KBM-7 (cell line): ENCODE data around the gene OGDH.
A peak's percentile ranks its signal among the peaks of the same experiment; 100 is the strongest.

Source experiments
- DNase-seq: peaks from one replicate; pipeline ENCODE4 v3.0.0-alpha.2; 2015
- in situ Hi-C: fragments of 300-500 bp; cut with MboI; formaldehyde crosslinking; loops from 2 replicates; pipeline ENCODE4 v1.14.3; 2020; ENCODE audit warnings: low sequenced_read_pairs, low pct_unique_long_range_greater_than_20kb, mixed read lengths

Gene OGDH

DNA sequence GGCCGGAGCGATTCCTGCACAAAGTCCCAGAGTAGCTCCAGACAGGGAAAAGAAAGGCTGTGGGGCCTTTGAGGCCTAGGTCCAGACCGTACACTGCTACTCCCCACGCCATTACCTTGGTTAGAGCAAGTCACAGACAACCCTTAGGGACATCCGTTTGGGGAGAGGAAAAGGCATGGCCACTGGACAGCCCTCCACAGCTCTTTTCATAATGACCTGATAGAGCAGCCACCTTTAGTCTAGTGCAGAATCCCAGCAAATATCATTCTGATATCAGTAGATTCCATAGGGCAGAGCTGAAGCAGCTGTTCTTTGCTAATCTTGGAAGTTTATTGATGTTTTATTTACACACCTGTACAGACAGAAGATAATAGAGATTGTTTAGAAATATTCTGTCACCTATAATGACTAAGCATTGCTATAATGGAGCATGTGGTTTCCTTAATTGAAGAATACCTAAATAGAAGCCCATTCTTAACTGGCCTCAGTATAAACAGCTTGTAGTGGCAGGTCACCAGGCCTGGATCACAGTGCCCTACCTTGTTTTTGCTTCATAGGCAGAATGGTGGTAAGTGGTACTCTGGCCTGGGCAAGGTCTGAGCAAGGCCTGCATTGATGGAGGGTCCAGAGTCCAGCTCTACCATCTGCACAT is 27.9 kb downstream of the OGDH start:
- DNase-seq = no peak
- in situ Hi-C loops = no loop called here

DNA sequence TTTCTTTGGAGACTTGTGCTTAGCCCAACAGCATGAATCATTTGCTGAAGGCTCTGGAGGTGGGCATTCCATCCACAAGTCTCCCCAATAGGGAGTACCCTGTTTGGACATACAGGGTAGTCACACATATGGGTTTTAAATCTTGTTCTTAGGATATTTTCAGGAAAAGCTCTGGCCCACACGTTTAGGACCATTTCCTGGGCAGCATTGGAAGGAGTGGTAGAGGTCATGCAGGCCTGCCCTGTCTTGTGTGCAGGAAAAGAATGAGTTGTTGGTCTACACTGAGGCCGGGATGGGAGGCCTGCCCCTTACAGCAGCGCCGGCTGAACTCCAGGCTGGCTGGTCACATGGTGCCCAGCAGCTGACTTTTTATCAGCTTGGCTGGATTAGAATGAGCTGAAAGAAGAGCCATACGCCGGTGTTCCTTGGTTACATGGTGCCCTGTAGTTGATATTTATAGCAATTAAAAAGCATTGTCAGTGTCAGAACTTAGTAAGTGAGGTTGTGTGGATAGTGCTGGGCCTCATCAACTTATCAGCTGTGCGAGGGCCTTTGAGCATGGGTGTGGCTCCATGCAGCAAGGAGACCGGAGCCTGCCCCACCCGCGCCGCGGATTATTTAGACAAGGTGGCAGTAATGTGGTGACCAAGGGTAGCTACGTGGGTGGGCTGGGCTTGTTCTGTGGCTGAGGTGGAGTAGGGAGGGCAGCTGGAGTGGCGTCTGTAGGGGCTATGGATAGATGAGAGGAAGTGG is 28.6 kb downstream of the OGDH start:
- in situ Hi-C loops = no loop called here
- no peak for DNase-seq

DNA sequence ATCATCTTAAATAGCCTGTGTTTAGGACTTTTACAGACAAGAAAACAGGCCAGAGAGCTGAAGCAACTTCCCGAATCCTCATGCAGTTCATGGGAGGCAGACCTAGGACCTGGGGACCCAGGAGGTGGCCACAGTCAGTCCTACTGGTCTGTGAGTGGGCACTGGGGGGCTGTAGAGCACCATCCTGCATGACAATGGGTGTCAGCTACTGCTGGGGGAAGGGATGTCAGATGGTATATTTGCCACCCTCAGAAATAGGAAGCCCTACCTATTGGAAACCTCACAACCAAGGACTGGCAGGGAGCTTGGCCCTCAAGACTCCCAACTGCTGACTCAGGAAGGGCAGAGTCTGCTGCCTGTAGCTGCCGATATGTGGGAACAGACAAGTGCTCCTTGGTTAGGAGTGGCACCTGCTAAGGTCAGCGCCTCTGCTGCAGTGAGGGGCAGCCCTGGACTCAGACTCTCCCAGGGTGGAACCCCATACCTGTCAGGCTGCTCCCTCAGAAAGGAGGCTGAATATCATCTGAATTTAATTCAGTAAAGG is 29.7 kb downstream of the OGDH start:
- no peak for DNase-seq
- in situ Hi-C loops = no loop called here

DNA sequence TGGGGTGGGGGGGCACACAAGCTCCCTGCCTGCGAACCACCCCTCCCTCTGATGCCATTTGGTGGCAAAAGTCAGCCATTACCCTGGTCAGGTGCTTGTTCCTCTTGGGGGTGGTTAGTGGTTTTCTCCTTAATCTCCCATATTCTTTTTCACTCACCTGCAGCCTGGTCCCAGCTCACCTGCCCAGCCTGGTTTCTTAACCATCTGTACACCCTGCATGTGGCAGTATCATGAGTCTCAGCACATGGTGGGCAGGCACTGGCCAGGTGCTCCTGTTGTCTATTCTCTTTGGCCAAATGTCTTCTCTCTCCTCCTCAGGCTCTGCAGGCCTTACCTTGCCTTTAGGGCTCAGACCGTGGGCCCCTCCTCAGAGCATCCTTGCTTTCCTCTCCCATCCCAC is 30.5 kb downstream of the OGDH start:
- DNase-seq = no peak
- in situ Hi-C loops = no loop called here

DNA sequence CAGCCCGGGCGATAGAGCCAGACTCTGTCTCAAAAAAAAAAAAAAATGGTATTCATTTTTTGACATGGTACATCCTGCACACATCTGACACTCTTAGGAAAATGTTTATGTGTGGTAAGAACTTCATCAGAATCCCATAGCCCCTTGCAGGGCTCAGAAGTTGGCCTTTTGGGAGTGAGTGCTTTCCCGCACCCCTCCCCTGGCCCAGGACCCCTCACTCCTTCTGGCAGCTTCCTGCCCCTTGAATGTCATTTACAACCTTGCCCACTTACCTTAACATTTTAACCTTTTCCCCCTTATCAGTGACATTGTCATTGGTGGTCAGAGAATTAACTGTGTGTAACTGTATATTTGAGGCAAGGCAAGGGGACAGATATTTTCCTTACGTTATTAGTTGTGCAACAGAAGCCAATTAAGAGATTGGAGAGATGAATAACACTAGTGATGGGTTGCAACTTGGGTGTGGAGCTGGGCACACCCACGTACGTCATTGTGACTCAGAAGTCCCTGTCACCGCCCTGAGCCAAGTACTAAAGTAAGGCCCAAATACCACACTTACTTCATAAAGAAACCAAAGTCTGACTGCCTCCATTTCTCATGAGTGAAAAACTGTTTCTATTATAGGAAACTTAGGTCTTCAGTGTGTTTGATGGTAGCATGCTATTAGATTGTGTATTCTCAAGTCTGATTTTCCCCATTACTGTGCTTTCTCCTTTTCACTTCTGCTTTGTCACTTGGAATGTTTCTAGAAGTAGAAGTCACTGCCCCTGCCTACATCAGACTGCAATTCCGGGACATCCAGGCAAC is 31.6 kb downstream of the OGDH start:
- in situ Hi-C loops = no loop called here
- no peak for DNase-seq

DNA sequence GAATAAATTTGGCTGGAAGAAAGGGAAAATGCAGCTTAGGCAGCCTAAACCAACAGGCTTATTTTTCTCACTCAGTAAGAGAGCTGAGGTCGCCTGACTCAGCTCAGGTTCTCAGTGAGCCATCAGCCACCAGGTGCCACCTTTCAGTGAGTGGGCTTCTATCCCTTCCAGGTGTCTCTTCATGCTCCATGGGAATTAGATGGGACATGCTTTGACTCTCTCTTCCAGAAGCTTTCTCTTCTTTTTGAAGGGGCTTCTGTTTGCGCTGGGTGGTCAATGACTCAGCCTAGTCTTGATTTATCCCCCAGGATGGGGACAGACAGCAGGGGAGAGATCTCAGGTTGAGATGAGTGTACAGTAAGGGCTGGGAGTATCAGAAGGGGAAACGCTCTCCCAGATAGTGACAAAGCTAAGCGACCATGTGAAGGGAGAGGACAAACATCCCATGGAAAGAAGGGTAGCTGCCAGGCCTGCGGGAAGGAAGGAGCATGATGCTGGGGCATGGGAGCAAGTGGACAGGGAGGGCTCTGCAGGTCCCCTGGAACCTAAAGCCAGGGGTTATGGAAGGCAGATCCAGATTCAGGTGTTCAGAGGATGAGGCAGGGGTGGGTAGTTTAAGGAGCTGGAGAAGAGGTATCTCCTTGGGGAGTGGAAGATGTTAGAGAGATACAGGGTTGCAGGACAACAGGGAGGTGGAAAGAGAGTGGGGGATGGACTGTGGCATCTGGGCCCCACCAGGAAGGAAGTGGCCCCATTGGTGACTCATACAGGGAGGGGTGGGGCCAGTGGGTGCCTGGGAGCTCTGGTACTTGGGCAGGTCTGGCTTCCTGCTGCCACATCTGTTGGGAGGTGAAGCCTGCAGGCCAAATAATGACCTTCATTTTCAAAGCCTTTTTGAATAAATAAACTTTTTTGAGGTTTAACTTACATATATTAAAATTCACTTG is 32.5 kb downstream of the OGDH start:
- DNase-seq = peak; percentile 82
- in situ Hi-C loops = no loop called here

DNA sequence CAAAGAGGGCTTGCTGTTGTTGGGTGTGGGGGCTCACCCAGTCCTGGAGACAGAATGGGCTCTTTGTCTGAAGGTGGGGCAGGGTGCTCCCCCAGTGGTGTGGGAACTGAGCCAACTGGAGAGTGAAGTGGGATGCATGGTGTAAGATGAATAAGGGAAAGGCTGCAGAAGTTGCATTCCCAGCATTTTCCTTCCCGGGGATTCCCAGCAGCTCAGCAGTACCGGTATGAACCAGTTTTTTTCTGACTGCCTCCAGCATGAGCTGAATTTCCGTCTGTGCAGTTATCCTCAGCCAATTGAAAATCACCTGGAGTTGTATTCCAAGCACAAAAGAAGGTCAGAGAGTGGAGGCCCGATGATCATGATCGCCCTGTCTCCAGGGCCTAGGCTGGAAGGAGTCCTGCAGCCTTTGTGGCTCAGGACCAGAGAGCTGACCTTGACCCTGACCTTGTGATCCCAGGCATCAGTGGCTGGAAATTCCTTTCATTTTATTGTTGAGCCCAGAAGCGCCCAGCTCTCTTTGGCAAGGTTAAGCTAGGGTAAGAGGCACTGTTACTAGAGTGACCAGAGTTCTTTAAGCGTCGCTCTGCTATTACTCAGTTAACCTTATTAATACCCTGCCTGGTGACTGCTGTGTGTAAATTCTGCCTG is 33.4 kb downstream of the OGDH start:
- DNase-seq = no peak
- in situ Hi-C loops = no loop called here

DNA sequence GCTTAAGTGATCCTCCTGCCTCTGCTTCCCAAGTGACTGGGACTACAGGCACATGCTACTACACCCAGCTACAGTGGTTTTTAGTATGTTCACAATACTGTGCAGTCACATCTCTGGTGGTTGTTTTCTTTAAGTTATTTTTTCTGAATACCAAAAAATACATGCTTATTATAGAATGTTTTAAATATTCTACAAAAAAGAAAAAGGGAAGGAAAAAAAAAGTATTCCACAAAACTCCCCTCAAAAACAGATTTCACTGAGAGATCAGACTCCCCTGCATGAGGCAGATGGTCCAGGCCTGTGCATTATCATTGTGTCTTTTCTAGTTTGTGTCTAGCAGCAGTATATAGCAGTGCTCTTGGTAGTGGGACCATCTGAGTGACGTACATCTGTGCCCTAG is 36.8 kb downstream of the OGDH start:
- DNase-seq = no peak
- in situ Hi-C loops = no loop called here

DNA sequence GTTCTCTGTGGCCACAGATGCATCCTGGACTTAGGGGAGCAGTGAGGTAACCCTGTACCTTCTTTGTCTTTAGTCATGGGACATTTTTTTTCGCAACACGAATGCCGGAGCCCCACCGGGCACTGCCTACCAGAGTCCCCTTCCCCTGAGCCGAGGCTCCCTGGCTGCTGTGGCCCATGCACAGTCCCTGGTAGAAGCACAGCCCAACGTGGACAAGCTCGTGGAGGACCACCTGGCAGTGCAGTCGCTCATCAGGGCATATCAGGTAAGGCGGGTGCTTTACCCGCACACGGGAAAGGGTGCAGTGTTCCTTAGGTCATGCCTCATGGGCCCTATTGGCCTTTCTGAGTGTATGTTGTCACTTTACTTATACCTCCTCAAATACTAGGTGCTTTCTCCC is 38.8 kb downstream of the OGDH start:
- no peak for DNase-seq
- in situ Hi-C loops = no loop called here

DNA sequence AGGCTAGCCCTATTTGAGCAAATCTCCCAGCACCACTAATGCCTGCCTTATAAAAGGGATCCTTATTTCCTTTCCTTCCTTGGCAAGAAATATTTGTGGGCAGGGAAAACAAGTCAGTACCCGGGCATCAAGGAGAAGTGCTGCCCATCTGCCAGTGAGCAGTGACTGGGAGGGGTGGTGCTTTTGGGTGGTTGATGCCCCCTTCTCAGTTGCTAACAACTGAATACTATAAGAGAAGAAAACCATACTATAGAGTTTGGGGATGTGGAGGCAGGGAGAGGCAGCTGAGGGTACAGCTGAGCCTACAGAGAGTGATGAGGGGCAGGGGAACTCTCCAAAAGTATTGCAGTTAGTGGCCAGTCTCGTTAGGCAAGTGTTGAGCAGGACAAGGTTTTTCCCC is 39.3 kb downstream of the OGDH start:
- DNase-seq = no peak
- in situ Hi-C loops = no loop called here

DNA sequence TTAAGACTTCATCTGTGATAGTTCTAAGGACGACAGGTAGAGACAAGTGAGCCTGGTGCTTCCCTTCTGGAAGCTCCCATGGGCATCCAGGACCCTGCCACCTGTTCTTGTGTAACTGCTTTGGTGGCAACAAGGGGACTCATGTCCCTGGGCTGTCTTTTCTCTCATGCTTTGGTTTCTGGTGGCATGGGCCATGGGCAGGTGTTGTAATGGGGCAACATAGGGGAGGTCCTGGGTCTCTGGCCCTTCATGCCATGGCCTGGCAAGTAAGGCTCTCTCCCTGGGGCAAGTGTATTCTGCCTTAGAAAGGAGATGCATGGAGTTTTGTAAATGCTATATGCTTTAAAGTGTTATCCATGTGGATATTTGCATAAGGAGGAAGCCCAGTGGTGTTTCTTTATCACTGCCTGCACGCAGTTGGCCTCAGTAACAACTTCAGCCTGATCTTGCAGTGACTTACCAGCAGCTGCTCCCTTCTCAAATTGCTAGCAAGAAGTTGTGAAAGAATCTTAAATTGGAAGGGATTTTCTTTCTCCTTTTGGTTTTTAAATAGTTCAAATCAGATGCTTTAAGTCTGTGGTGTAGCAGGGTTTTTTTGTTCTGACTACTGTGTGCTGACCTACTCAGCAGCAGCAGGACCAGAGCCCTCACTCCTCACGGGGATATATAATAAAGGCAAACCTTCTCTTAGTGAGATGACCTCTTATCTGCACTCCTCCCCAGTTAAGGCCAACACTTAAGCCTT is 39.9 kb downstream of the OGDH start:
- in situ Hi-C loops = no loop called here

DNA sequence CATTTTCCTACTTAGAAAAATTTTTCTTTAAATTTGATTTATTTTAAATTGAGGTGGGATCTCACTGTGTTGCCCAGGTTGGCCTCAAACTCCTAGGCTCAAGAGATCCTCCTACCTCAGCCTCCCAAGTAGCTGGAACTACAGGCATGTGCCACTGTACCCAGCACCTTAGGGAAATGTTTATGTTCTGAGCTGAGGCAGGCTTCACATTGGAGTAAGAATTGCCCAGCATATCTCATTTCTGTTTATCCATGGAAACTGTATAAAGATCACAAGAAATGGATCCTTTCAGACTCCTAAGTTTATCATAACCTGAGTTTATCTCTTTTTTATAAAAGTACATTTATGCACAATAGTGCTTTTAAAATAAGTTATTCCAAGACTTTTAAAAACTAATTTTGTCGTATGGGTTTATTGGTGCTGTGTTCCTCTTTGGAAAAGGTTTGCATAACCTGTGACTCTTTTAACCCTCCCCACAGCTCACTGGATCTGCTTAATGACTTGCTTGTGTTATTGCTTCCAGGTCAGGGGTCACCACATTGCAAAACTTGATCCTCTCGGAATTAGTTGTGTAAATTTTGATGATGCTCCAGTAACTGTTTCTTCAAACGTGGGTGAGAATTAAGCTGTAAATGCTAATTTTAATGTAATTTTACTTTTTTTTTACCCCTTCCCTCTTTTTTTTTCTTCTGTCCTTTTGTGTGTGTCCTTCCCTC is 40.7 kb downstream of the OGDH start:
- in situ Hi-C loops = no loop called here
- no peak for DNase-seq

More for the DNA sequence above, 39.9 kb downstream of the OGDH start:
- DNase-seq = no peak

DNA sequence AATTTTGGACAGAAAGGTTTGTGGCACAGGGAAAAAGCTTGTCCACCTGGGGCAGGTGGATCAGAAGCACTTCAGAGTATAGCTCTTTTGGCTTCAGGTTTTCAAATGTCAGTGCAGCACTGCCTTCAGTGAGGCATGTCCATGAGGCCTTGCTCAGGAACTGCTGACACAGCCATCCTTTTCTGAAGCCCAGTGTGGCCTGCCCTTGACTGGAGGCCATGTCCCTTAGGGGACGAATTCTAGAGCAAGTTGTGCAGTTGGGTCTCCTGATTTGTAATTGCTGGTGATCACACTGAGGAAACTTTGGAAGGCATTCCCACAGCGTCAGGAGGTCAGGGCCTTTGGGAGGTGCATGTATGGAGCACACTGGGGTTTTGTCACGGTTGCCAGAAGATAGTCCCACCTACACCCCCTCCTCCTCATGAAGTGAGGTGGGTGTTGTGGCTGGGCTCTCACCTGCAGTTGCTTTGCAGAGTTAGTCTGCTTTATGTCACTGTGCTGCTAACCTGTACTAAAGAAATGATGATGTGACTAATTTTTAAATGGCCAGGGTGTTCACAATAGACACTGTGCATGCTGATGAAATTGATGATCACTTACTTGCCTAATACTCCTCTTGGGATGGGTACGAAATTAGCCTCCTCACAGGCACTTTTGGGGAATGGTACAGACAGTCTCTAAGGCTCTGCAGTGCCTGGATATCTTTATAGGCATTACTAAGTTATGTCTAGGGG is 41.7 kb downstream of the OGDH start:
- DNase-seq = no peak
- in situ Hi-C loops = no loop called here

DNA sequence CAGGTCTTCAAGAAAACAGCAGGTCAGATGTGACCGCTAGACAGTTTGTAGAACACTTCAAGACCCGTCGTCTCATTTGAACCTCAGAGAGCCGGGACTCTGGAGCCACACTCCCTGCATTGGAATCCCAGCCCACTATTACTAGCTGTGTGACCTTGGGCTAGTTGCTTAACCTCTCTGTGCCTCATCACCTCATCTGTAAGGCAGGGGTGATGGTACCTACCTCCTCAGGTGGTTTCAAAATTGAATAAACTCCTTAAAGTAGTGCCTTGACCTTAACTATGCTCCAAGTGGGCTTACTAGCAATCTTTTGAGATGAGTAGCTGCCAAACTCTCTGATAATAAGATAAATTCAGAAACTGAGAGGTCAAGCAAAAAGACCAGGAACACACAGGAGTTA is 43.8 kb downstream of the OGDH start:
- DNase-seq = no peak
- in situ Hi-C loops = no loop called here

DNA sequence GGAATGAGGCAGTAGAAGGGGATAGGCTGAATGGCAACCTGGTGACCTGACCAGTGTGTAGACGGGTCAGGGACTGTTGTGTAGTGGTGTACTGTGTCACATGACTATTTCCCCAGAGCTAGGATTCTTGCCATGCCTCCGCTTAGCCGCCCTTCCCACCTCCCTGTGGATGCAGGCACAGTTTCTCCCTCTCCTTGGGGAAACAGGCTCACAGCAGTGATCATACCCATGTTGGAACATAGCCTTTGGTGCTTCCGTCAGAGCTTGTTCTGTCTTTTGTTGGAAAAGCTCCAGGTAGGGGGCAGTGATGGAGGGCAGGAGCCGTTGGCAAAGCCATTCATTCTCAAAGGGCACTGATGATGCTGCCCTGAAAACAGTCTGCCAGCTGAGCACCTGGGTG is 44.3 kb downstream of the OGDH start:
- DNase-seq = no peak
- in situ Hi-C loops = no loop called here

DNA sequence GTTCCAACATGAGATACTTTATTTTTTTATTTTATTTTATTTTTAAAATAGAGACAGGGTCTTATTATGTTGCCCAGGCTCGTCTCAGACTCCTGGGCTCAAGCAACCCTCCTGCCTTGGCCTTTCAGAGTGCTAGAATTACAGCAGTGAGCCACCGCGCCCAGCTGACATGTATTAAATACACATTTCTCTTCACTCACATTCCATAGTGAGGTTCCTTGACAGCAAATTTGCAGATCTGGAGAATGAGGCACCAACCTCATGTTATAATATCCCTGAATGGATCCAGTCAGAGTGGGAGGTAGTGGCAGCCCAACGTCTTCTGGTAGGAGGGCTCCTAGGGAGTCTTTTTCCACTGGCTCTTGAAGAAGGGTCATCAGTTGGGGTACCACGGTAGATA is 46.1 kb downstream of the OGDH start:
- in situ Hi-C loops = no loop called here

More for the DNA sequence above, 46.1 kb downstream of the OGDH start:
- no peak for DNase-seq
